Dendritic cell treated with granulocyte-macrophage colony-stimulating factor and Interleukin-4, amounts not matched to agents 40 ng/mL and 50 ng/mL, for 4 days (primary cell): ENCODE results near the gene MFAP2.
"Not testable (repeated sequence)": the region's sequence is repeated elsewhere in the genome, so short reads cannot be mapped to it uniquely, and the experiment has no call there.

Experiments used
- H3K27ac Mint-ChIP-seq: one replicate; pipeline ENCODE4 v1.8.0; 2022; ENCODE audit warnings: mild to moderate bottlenecking, mixed read lengths
- H3K27me3 Mint-ChIP-seq: one replicate; pipeline ENCODE4 v1.8.0; 2022; ENCODE audit warnings: mild to moderate bottlenecking, mixed read lengths
- H3K36me3 Mint-ChIP-seq: one replicate; pipeline ENCODE4 v1.8.0; 2022; ENCODE audit warnings: low read depth, mixed read lengths
- H3K4me1 Mint-ChIP-seq: one replicate; pipeline ENCODE4 v1.8.0; 2022; ENCODE audit warnings: low read depth, mixed read lengths
- H3K4me3 Mint-ChIP-seq: one replicate; pipeline ENCODE4 v1.8.0; 2022; ENCODE audit warnings: mild to moderate bottlenecking, moderate library complexity, mixed read lengths
- H3K9me3 Mint-ChIP-seq: one replicate; pipeline ENCODE4 v1.8.0; 2022; ENCODE audit warnings: mixed read lengths
- intact Hi-C: fragments of 100-400 bp; cut with micrococcal nuclease; formaldehyde crosslinking; loops from one replicate; pipeline ENCODE4 v1.15.0; 2022

MFAP2 gene

DNA sequence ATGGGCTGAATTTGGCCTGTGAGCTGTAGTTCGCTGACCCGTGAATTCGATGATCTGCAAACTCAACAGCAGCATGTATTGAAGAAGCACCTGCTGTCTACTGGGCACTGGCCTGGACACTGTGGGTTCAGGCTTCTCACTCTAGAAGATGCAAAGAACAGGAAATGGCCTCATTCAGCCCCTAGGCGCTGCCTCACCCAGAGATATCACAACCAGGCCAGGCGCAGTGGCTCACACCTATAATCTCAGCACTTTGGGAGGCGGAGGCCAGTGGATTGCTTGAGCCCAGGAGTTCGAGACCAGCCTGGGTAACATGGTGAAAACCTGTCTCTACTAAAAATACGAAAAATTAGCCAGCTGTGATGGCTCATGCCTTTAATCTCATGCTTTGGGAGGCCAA lies 23.6 kb downstream of the MFAP2 start:
- peaks cover 19% of the 10 kb centered on the region for H3K36me3 Mint-ChIP-seq
- intact Hi-C loops = no loop called here
- H3K9me3 Mint-ChIP-seq = no peaks in the 10 kb centered on the region
- H3K27ac Mint-ChIP-seq = no peak overlapping the region
- H3K4me3 Mint-ChIP-seq = no peak overlapping the region
- peaks cover under 1% of the 10 kb centered on the region for H3K27me3 Mint-ChIP-seq
- peaks cover 12% of the 10 kb centered on the region for H3K4me1 Mint-ChIP-seq

DNA sequence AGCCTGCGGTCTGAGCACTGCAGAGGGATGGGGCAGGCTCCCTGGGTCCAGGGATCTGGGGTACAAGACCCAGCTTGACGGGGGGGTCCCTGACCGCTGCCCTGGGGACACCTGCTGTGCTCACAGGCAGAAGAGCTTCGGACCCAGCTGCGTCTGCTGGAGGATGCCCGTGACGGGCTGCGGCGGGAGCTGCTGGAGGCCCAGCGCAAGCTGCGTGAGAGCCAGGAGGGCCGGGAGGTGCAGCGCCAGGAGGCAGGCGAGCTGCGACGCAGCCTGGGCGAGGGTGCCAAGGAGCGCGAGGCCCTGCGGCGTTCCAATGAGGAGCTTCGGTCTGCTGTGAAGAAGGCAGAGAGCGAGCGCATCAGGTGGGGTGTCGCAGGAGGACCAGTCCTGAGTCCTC lies 25.2 kb downstream of the MFAP2 start:
- intact Hi-C loops = no loop called here
- peaks cover 19% of the 10 kb centered on the region for H3K36me3 Mint-ChIP-seq
- peaks cover 5% of the 10 kb centered on the region for H3K4me1 Mint-ChIP-seq
- no peak overlapping the region for H3K27ac Mint-ChIP-seq
- H3K4me3 Mint-ChIP-seq = no peak overlapping the region
- H3K27me3 Mint-ChIP-seq = no peaks in the 10 kb centered on the region
- H3K9me3 Mint-ChIP-seq = no peaks in the 10 kb centered on the region

DNA sequence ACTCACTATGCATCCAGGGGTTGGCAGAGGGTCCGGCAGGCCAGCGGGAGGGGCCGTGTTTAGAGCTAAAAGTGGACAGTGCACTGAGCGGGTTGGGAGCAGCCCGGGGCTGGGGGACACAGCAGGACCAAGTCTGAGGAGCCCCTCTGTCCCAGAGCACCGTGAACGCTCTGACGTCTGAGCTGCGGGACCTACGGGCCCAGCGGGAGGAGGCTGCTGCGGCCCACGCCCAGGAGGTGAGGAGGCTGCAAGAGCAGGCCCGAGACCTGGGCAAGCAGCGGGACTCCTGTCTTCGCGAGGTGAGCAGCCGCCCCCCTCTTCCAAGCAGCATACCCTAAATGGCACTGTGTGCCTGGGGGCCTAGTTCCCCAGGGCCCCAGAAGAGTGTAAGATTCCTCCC lies 25.8 kb downstream of the MFAP2 start:
- no peaks in the 10 kb centered on the region for H3K27me3 Mint-ChIP-seq
- intact Hi-C loops = no loop called here
- H3K4me3 Mint-ChIP-seq = no peak overlapping the region

DNA sequence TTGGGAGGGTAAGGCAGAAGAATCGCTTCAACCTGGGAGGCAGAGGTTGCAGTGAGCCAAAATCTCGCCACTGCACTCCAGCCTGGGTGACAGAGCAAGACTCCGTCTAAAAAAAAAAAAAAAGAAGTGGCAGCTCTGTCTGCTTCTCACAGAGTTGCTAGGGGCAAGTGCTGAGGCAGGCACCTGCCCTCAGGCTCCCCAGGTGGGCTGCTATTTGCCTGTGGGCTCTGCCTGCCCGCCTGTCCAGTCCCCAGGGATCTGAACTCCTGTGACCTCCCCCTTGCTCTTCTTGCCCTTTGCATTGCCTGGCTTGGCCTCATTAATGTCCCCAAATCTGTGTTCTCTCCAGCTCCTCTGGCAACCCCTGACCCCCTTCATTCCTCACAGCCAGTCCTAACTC lies 28.0 kb downstream of the MFAP2 start:
- intact Hi-C loops, H3K4me1 Mint-ChIP-seq, H3K4me3 Mint-ChIP-seq, H3K27ac Mint-ChIP-seq, H3K27me3 Mint-ChIP-seq, H3K9me3 Mint-ChIP-seq: not testable (repeated sequence)
- peaks cover 19% of the 10 kb centered on the region for H3K36me3 Mint-ChIP-seq

More for the DNA sequence above, 25.8 kb downstream of the MFAP2 start:
- H3K4me1 Mint-ChIP-seq = peaks cover 5% of the 10 kb centered on the region
- H3K9me3 Mint-ChIP-seq = no peaks in the 10 kb centered on the region
- H3K36me3 Mint-ChIP-seq = peaks cover 19% of the 10 kb centered on the region
- no peak overlapping the region for H3K27ac Mint-ChIP-seq

DNA sequence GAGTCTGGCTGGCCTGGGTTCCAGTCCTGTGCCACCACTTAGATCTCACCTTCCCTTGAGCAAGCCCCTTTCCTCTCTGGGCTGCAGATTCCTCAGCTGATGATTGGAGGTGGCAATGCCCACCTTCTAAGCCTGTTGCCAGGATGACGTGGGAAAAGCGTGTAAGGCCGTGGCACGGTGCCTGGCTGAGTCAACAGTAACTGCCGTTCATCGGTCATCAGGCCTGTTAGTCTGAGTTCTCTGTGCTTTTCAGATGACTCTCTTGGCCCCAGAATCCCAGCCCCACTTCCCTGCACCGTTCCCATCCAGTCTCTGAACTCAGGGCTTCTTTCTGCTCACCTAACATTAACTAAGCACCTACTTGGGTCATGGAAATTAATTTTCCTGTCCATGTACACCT lies 31.4 kb downstream of the MFAP2 start:
- H3K4me1 Mint-ChIP-seq, H3K9me3 Mint-ChIP-seq, H3K27ac Mint-ChIP-seq, intact Hi-C loops, H3K4me3 Mint-ChIP-seq, H3K27me3 Mint-ChIP-seq: not testable (repeated sequence)
- H3K36me3 Mint-ChIP-seq = peaks cover 29% of the 10 kb centered on the region

DNA sequence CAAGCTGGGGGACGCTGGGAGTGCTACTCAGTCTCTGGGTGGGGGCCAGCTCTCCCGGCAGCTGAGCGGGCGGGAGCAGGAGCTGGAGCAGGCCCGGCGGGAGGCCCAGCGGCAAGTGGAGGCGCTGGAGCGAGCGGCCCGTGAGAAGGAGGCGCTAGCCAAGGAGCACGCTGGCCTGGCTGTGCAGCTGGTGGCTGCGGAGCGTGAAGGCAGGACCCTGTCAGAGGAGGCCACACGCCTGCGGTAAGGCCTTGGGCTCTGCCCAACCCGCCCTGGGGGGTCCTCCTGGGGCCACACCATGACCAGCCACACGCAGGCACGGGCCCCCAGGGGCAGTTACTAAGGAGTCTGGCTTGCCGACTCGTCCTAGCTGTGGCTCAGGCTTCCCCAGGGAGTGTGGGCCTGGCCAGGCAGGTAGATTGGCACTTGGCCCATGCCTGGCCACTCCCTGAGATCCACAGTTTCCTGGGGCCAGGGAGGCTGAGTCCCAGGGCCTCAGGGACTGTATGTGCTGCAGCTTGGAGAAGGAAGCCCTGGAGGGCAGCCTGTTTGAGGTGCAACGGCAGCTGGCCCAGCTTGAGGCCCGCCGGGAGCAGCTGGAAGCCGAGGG lies 32.0 kb downstream of the MFAP2 start:
- intact Hi-C loops, H3K9me3 Mint-ChIP-seq, H3K27me3 Mint-ChIP-seq, H3K27ac Mint-ChIP-seq, H3K4me3 Mint-ChIP-seq, H3K4me1 Mint-ChIP-seq: not testable (repeated sequence)
- H3K36me3 Mint-ChIP-seq = peaks cover 35% of the 10 kb centered on the region

DNA sequence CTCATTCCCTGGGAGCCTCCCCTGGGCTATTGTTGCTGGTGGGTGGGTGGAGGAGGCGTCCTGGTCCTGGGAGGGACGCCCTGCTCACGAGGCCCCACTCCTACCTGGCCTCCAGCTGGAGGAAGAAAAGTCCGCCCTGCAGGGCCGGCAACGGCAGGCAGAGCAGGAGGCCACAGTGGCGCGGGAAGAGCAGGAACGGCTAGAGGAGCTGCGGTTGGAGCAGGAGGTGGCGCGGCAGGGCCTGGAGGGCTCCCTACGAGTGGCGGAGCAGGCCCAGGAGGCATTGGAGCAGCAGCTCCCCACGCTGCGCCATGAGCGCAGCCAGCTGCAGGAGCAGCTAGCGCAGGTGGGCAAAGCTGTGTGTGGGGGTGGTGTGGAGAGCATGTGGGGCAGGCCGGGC lies 33.8 kb downstream of the MFAP2 start:
- H3K27me3 Mint-ChIP-seq = no peaks in the 10 kb centered on the region
- peaks cover 29% of the 10 kb centered on the region for H3K36me3 Mint-ChIP-seq
- H3K4me3 Mint-ChIP-seq = no peak overlapping the region
- H3K9me3 Mint-ChIP-seq = no peaks in the 10 kb centered on the region
- no peak overlapping the region for H3K27ac Mint-ChIP-seq
- H3K4me1 Mint-ChIP-seq = no peaks in the 10 kb centered on the region
- intact Hi-C loops = no loop called here

DNA sequence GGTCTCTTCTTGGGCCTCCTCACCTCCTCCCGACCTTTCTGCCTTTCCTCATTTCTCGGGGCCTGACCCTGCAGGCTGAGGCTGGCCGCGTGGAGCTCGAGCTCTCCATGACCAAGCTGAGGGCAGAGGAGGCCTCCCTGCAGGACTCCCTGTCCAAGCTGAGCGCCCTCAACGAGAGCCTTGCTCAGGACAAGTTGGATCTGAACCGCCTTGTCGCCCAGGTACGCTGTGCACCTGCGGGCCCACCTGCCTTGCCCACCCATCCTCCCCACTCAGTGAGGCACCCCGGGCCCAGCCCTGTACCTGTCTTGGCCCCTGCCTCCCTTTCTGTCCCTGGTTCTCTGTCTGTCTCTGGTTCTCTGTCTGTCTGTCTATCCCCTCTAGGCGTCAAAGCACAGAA lies 34.2 kb downstream of the MFAP2 start:
- H3K27ac Mint-ChIP-seq, H3K4me1 Mint-ChIP-seq, intact Hi-C loops, H3K9me3 Mint-ChIP-seq, H3K4me3 Mint-ChIP-seq, H3K27me3 Mint-ChIP-seq: not testable (repeated sequence)
- peaks cover 29% of the 10 kb centered on the region for H3K36me3 Mint-ChIP-seq

DNA sequence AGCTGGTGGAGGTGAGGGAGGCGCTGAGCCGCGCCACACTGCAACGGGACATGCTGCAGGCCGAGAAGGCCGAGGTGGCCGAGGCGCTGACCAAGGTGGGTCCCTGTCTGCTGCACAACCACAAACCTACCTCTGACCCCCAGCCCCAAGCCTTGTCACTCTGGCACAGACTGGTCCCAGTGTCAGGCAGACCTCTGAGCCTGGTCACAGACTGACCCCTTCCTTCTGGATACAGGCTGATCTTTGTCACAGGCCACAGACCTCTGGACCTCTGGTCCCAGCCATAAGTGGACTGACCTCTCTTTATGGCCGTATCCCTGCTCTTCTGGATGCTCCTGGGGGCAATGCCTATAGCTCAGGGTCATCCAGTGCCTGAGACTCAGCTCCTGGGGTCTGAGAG lies 34.9 kb downstream of the MFAP2 start:
- intact Hi-C loops, H3K27ac Mint-ChIP-seq, H3K4me3 Mint-ChIP-seq, H3K27me3 Mint-ChIP-seq, H3K4me1 Mint-ChIP-seq, H3K9me3 Mint-ChIP-seq: not testable (repeated sequence)
- peaks cover 34% of the 10 kb centered on the region for H3K36me3 Mint-ChIP-seq

DNA sequence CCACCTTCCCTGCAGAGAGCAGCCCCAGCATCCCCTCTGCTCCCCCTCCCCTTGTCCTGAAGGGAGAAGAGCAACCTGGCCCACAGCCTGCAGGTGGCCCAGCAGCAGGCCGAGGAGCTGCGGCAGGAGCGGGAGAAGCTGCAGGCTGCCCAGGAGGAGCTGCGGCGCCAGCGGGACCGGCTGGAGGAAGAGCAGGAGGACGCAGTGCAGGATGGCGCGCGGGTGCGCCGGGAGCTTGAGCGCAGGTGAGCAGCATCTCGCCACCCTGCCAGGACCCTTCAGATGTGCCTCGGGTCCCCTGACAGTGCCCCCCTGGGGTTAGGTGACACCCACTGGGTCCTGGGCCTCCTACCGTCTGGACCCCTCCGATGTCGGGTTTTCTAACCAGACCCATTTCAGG lies 36.4 kb downstream of the MFAP2 start:
- H3K9me3 Mint-ChIP-seq = no peaks in the 10 kb centered on the region
- no peaks in the 10 kb centered on the region for H3K27me3 Mint-ChIP-seq
- H3K27ac Mint-ChIP-seq = no peak overlapping the region
- intact Hi-C loops = no loop called here
- no peaks in the 10 kb centered on the region for H3K4me1 Mint-ChIP-seq
- peaks cover 43% of the 10 kb centered on the region for H3K36me3 Mint-ChIP-seq
- H3K4me3 Mint-ChIP-seq = no peak overlapping the region

DNA sequence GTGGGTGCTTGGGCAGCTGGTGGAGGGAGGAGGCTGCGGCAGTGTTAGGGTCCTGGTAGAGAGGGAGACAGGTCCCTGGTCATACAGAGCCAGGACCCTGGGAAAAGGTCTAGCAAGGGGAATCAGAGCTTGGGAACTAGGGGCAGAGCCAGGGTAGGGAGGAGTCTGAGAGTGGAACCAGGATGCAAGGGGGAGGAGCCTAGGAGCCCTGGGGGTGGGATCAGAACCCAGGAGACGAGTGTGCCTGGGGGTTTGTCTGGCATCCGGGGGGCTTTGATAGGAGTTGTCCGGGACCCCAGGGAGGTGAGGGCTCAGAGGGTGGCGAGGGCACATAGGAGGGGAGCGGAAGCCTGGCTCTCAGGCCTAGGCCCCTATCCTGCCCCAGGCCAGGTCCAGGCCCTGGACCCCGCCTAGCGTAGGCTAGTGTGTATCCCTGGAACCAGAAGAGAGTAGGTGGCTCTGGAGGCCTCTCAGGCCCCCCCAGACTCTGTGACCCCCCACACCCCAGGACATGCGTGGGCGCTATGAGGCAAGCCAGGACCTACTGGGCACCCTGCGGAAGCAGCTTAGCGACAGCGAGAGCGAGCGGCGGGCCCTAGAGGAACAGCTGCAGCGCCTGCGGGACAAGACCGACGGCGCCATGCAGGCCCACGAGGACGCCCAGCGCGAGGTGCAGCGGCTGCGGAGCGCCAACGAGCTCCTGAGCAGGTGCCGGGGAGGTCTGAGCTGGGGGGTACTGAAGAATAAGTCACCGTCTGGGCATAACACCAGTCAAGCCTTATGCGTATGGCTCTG lies 40.8 kb downstream of the MFAP2 start:
- H3K36me3 Mint-ChIP-seq = peaks cover 54% of the 10 kb centered on the region
- H3K27ac Mint-ChIP-seq, intact Hi-C loops, H3K27me3 Mint-ChIP-seq, H3K9me3 Mint-ChIP-seq, H3K4me1 Mint-ChIP-seq, H3K4me3 Mint-ChIP-seq: not testable (repeated sequence)

DNA sequence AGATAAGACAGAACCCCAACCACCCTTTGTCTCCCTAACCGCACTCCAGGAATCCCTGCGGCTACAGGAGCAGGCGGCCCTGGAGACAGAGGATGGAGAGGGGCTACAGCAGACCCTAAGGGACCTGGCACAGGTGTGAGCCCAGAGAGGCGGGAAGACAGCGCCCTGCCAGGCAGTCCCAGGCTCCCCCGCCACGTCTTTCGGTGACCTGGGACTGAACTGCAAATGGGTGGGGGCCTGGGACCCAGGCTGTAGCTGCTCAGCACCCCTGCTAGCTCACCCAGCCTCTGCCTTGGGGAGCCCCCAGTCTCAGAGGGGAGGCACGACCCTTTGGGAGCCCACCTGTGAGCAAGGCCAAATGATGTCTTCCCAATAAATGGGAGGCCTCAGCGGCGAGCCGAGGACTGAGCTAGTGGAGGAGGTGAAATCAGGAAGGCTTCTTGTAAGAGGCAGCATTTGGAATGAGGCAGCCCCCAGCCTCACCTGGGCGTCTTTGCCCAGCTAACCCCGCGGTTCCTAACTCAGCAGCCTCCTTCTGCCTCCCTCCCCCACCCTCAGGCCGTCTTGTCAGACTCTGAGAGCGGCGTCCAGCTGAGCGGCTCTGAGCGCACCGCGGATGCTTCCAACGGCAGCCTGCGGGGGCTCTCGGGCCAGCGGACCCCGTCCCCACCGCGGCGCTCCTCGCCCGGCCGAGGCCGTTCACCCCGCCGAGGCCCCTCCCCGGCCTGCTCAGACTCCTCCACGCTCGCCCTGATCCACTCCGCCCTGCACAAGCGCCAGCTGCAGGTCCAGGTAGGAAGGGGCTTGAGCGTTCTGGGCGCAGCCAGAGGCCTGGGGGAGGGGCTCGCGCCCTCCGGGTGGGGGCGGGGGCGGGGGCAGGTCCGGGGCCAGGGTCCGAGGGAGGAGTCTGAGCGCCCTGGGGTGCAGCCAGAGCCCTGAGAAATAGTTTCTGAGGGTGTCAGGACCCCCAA lies 41.8 kb downstream of the MFAP2 start:
- Mint-ChIP-seq H3K4me3 (no peak overlapping the region), H3K36me3 (peaks cover 48% of the 10 kb centered on the region), H3K9me3 (no peaks in the 10 kb centered on the region), H3K4me1 (no peaks in the 10 kb centered on the region), H3K27ac (no peak overlapping the region), H3K27me3 (no peaks in the 10 kb centered on the region)
- intact Hi-C loops = no loop called here

DNA sequence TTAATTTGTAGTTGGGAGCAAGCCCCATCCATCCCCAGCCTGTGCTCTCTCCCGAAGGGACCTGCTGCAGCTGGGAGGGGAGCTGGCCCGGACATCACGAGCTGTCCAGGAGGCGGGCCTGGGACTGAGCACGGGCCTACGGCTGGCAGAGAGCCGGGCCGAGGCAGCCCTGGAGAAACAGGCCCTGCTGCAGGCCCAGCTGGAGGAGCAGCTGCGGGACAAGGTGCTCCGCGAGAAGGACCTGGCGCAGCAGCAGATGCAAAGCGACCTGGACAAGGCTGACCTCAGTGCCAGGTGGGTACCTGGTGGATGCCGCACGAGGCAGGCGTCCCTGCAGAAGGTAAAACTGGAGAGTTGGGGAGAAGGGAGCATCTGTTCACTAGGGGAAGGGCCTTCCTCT lies 43.8 kb downstream of the MFAP2 start:
- H3K4me1 Mint-ChIP-seq, H3K27me3 Mint-ChIP-seq, H3K27ac Mint-ChIP-seq, intact Hi-C loops, H3K9me3 Mint-ChIP-seq, H3K4me3 Mint-ChIP-seq: not testable (repeated sequence)
- H3K36me3 Mint-ChIP-seq = peaks cover 46% of the 10 kb centered on the region

DNA sequence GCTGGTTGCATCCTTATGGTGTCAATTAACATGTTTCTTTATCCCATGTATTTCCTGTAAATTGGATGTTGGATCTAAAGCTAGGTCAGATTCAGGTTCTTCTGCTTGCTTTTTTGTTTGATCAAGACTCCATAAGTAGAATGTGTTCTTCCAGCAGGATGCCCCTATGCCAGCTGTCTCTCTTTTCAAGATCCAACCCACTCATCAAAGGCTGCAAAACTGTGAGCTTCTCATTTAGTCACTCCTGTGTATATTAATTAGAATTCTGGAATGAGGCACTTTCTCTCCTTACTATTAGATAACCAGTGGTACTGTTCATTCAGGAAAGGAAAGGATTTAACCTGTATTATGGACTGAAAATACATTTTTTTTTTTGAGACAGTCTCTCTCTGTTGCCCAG lies 46.5 kb downstream of the MFAP2 start:
- H3K27me3 Mint-ChIP-seq, intact Hi-C loops: not testable (repeated sequence)

More for the DNA sequence above, 46.5 kb downstream of the MFAP2 start:
- H3K27ac Mint-ChIP-seq, H3K9me3 Mint-ChIP-seq, H3K4me3 Mint-ChIP-seq, H3K4me1 Mint-ChIP-seq: not testable (repeated sequence)
- peaks cover 49% of the 10 kb centered on the region for H3K36me3 Mint-ChIP-seq
